Measurements from ENCODE around the gene FAM47E. TPM values are rescaled to one million over a fixed set of nuclear protein-coding genes. Genes with fewer than 3 reads are reported as not detected.

FAM47E gene
- polyA plus RNA-seq, 4 donors, result 1.8 to 24.7 (median 5.3) TPM

DNA sequence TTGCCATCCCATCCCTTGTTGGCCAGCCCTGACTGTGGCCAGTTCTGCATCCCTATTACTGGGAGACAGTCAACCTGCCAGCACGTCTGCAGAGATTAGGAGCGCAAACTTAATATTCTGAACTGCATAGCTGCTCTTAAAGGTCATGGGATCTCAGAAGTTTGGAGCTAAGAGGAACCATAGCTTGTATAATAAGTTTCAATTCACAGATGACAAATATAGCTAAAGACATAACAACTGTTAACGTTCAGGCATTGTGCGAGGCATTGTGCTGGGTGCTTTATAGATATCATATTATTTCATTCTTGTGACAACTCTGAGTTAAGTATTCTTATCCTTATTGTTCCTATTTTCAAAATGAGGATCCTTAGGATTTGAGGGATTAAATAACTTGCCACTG lies 41.6 kb upstream of the FAM47E start:
- peaks cover 2 to 48% (median 26%) of the 10 kb centered on the region in 3 donors for H3K4me1 ChIP-seq (ENCODE audit: control insufficient read depth in 3 of 3, insufficient read depth in 2 of 3, low read depth in 1 of 3, low read length in 2 of 3)
- H3K36me3 ChIP-seq (ENCODE audit: control insufficient read depth in 3 of 3, insufficient read depth in 2 of 3, low read depth in 1 of 3, low read length in 3 of 3), result peaks cover 0 to 13% (median 0%) of the 10 kb centered on the region in 3 donors
- no peak overlapping the region for H3K4me3 ChIP-seq (ENCODE audit: low read depth in 1 of 3, low read length in 3 of 3)
- peak overlapping the region in 2 of 3 donors; percentile 8 to 89 for H3K27ac ChIP-seq (ENCODE audit: low read depth in 1 of 3, low read length in 2 of 3)
- FAIRE-seq, result no peak
- no peaks in the 10 kb centered on the region for H3K27me3 ChIP-seq (ENCODE audit: control insufficient read depth in 3 of 3, insufficient read depth in 3 of 3, low read length in 3 of 3)
- DNase-seq, result no peak
- WGBS, 3 donors, result 67 to 92% (median 85%) methylated on average over 4 of the region's 4 CpGs
- H3K9me3 ChIP-seq (ENCODE audit: control insufficient read depth in 2 of 2, insufficient read depth in 1 of 2, low read depth in 1 of 2, low read length in 1 of 2), result no peaks in the 10 kb centered on the region

DNA sequence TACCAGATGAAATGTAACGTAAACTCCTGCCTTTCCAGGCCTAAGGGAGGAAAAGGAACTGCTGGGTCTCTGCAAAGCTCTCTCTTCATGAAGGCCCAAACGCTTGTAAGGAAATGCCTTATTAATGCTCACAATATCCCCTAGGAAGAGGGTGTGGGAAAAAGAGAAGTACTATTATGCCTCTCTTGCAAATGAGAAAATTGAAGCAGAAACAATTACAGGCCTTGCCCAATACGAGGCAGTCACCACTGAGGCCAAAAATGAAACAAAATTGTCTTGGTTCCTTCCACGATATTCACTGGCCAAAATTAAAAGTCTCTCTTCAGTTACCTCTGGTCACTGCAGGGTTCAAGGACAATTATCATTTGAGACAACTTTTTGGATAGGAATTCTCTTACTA lies 41.1 kb upstream of the FAM47E start:
- Histone ChIP-seq H3K27ac (ENCODE audit: low read depth in 1 of 3, low read length in 2 of 3) (peak overlapping the region; percentile 30 to 98 (median 78)), H3K4me3 (ENCODE audit: low read depth in 1 of 3, low read length in 3 of 3) (no peak overlapping the region), H3K27me3 (ENCODE audit: control insufficient read depth in 3 of 3, insufficient read depth in 3 of 3, low read length in 3 of 3) (no peaks in the 10 kb centered on the region), H3K36me3 (ENCODE audit: control insufficient read depth in 3 of 3, insufficient read depth in 2 of 3, low read depth in 1 of 3, low read length in 3 of 3) (peaks cover 0 to 11% (median 0%) of the 10 kb centered on the region in 3 donors), H3K9me3 (ENCODE audit: control insufficient read depth in 2 of 2, insufficient read depth in 1 of 2, low read depth in 1 of 2, low read length in 1 of 2) (no peaks in the 10 kb centered on the region), H3K4me1 (ENCODE audit: control insufficient read depth in 3 of 3, insufficient read depth in 2 of 3, low read depth in 1 of 3, low read length in 2 of 3) (peaks cover 3 to 53% (median 28%) of the 10 kb centered on the region in 3 donors)
- FAIRE-seq (no peak), DNase-seq (no peak)
- WGBS, 3 donors, result 37 to 59% (median 56%) methylated on average over 4 of the region's 4 CpGs

DNA sequence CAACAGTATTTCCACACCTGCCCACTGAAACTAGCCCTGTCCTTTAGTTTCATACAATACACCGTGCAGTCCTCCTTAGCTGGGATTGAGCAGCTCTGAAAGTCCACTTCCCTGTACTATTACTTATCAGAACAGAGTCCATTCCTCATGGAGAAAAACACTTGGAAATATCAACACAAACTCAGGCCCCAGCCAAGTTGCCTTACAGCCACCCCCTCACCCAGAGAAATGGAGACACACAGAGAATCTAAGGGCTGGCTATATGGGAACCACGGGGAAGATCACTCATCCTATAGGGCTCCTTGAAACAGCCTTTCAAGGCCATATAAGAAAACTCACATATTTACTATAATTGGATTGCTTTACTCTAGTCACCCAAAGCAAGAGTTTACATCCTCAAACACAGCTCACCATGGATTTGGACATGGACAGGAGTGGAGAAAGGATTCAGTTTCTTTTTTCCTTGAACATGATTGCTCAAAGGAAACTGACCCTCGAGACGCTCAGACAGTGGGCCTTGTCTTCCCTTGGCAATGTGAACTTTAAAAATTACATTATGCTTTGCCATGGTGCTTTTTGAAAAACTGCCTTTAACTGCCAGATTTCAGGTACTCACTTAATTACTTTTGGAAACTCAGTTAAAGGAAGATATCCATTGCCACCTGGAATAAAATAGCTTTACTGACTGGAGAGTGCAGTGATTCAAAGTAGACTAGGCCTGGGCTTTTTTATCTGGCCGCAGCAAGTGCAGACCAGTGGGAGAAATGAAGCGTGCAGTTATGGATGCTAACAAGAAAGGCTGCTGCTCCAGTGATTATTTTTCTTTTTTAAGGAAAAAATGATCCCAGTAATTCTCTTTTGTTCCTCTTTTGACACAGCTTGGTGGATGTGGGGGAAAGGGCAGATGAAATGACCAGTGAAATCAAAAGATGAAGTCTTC lies 39.5 kb upstream of the FAM47E start:
- no peaks in the 10 kb centered on the region for H3K27me3 ChIP-seq (ENCODE audit: control insufficient read depth in 3 of 3, insufficient read depth in 3 of 3, low read length in 3 of 3)
- WGBS, 3 donors, result 20 to 30% (median 29%) methylated on average over 6 of the region's 6 CpGs
- no peaks in the 10 kb centered on the region for H3K9me3 ChIP-seq (ENCODE audit: control insufficient read depth in 2 of 2, insufficient read depth in 1 of 2, low read depth in 1 of 2, low read length in 1 of 2)
- peaks cover 5 to 60% (median 24%) of the 10 kb centered on the region in 3 donors for H3K4me1 ChIP-seq (ENCODE audit: control insufficient read depth in 3 of 3, insufficient read depth in 2 of 3, low read depth in 1 of 3, low read length in 2 of 3)
- H3K4me3 ChIP-seq (ENCODE audit: low read depth in 1 of 3, low read length in 3 of 3), result peak overlapping the region; percentile 32 to 86 (median 75)
- FAIRE-seq (no peak), DNase-seq (peak; percentile 67)
- peak overlapping the region; percentile 94 to 98 (median 98) for H3K27ac ChIP-seq (ENCODE audit: low read depth in 1 of 3, low read length in 2 of 3)
- peaks cover 0 to 11% (median 0%) of the 10 kb centered on the region in 3 donors for H3K36me3 ChIP-seq (ENCODE audit: control insufficient read depth in 3 of 3, insufficient read depth in 2 of 3, low read depth in 1 of 3, low read length in 3 of 3)

DNA sequence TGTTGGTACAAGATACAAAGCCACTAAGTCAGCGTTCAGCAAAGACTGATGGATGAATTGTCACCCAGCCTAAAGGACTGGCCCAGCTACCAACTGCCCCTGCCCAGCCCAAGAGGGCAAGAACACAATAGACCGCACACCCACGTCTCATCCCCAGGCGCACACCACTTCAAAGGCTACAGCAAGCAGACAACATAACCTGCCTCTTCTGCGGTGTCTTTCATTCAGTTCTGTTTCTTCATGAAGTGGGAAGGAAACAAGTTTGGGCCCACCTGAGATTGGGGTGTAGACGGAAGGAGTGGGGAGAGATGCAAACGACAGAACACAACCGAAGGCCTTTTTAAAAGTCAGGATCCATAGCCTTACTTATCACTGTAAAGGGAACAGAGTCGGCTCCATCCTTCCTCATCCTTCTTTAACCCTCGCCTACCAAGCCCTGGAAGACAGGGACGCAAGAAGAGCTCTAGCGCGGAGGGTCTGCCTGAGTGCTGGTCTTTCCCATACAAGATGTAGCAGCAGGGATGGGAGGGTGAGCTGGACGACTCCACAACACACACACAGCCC lies 38.6 kb upstream of the FAM47E start:
- H3K9me3 ChIP-seq (ENCODE audit: control insufficient read depth in 2 of 2, insufficient read depth in 1 of 2, low read depth in 1 of 2, low read length in 1 of 2), result no peaks in the 10 kb centered on the region
- no peak for FAIRE-seq
- H3K36me3 ChIP-seq (ENCODE audit: control insufficient read depth in 3 of 3, insufficient read depth in 2 of 3, low read depth in 1 of 3, low read length in 3 of 3), result peaks cover 0 to 11% (median 0%) of the 10 kb centered on the region in 3 donors
- no peaks in the 10 kb centered on the region for H3K27me3 ChIP-seq (ENCODE audit: control insufficient read depth in 3 of 3, insufficient read depth in 3 of 3, low read length in 3 of 3)
- peak overlapping the region; percentile 94 to 98 (median 98) for H3K27ac ChIP-seq (ENCODE audit: low read depth in 1 of 3, low read length in 2 of 3)
- DNase-seq, result peak in 1 of 2 donors; percentile 51
- H3K4me1 ChIP-seq (ENCODE audit: control insufficient read depth in 3 of 3, insufficient read depth in 2 of 3, low read depth in 1 of 3, low read length in 2 of 3), result peaks cover 7 to 62% (median 23%) of the 10 kb centered on the region in 3 donors
- 1 to 15% (median 4%) methylated on average over 14 of the region's 14 CpGs for WGBS, 3 donors
- H3K4me3 ChIP-seq (ENCODE audit: low read depth in 1 of 3, low read length in 3 of 3), result peak overlapping the region; percentile 61 to 86 (median 75)

DNA sequence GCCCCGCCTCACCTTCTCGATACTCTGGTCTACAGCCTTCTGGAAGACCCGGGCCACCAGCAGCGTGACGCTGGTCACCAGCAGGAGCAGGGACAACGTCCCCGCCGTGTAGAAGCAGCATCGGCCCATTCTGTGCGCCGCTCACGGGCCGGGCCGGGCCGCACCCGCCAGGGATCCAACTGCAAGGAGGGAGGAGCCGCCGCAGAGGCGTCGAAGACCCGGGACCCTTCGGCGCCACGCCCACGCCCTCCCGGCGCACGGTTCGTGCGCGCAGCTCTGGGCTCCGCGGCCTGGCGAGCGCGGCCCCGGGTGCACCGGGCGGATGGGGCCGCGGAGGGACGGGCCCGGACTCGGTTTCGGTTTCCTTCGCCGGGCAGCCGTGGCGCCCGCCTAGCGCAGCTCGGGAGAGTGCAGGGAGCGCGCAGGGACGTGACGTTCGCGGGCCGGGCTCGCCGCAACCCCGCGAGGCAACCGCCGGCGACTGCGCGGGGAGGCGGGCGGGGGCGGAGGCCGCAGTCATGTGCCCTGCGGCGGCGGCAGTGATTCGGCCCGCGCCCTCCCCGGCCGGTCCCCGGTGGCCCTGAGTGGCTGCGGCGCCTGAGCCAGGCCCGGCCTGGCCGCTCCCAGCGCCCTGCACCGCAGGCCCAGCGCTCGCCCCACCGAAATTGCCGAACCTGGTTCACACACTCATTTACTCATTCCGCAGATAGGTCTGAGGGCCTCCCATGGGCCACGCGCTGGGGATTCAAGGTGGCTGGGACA lies 37.9 kb upstream of the FAM47E start, which contains the start of gene SCARB2:
Gene SCARB2 (minus strand): TSS at position 410 of the 762 bp plus-strand sequence. CDS start 281 bp downstream, at position 129.
- peak within 1 kb of the TSS; percentile 94 to 98 (median 98) for H3K27ac ChIP-seq (ENCODE audit: low read depth in 1 of 3, low read length in 2 of 3)
- no peaks in the 10 kb centered on the region for H3K27me3 ChIP-seq (ENCODE audit: control insufficient read depth in 3 of 3, insufficient read depth in 3 of 3, low read length in 3 of 3)
- DNase-seq (peak; percentile 91 to 96), FAIRE-seq (no peak)
- 0% methylated on average over 78 to 94 of the region's 94 CpGs for WGBS, 3 donors
- H3K9me3 ChIP-seq (ENCODE audit: control insufficient read depth in 2 of 2, insufficient read depth in 1 of 2, low read depth in 1 of 2, low read length in 1 of 2), result no peaks in the 10 kb centered on the region
- H3K4me3 ChIP-seq (ENCODE audit: low read depth in 1 of 3, low read length in 3 of 3), result peak within 1 kb of the TSS; percentile 61 to 86 (median 75)
- peaks cover 7 to 60% (median 21%) of the 10 kb centered on the region in 3 donors for H3K4me1 ChIP-seq (ENCODE audit: control insufficient read depth in 3 of 3, insufficient read depth in 2 of 3, low read depth in 1 of 3, low read length in 2 of 3)
- peaks cover 0 to 11% (median 0%) of the 10 kb centered on the region in 3 donors for H3K36me3 ChIP-seq (ENCODE audit: control insufficient read depth in 3 of 3, insufficient read depth in 2 of 3, low read depth in 1 of 3, low read length in 3 of 3)

DNA sequence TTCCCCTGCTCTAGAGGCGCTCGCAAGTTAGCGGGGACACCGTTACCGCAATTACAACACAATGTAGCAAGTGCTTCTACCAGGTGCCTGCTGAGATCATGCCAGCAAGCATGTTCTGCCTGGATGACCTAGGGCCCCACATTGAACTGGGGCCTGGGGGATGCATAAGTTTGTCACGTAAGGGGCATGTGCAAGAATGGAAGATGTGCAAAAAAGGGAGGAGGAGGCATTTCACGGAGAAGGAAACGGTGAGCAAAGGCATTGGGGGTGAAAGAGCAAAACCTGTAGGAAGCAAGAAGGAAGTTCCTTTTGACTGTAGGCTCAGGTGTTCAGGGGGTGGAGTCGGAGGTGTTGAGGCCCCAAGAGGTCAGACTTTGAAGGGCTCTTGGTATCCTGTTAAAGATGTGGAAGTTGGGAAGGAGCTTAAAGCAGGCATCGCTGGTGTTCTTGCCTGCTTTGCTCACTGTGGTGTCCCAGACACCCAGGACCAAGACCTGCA lies 37.3 kb upstream of the FAM47E start:
- peak; percentile 82 for DNase-seq
- 5 to 9% (median 9%) methylated on average over 10 of the region's 10 CpGs for WGBS, 3 donors

DNA sequence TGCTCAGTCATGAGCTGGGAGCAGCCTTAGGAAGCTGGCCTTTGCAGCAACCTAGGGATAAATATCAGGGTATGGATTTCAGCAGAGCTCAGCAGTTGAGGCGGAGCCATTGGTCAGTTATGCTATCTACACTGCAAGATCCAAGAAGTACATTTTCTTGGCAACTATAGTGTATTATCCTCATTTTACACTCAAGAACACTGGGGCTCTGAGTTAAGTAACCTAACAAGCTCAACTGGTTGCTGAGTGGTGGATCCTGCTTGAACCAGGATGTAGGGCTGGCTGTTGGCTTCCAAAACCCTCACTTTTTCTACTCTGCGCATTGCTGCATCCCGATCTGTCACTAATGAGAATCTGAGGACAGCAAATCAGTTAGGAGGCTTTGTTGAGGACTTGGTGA lies 36.4 kb upstream of the FAM47E start:
- Histone ChIP-seq H3K4me1 (ENCODE audit: control insufficient read depth in 3 of 3, insufficient read depth in 2 of 3, low read depth in 1 of 3, low read length in 2 of 3) (peaks cover 7 to 59% (median 14%) of the 10 kb centered on the region in 3 donors), H3K27ac (ENCODE audit: low read depth in 1 of 3, low read length in 2 of 3) (peak overlapping the region; percentile 94 to 98 (median 98)), H3K9me3 (ENCODE audit: control insufficient read depth in 2 of 2, insufficient read depth in 1 of 2, low read depth in 1 of 2, low read length in 1 of 2) (no peaks in the 10 kb centered on the region), H3K36me3 (ENCODE audit: control insufficient read depth in 3 of 3, insufficient read depth in 2 of 3, low read depth in 1 of 3, low read length in 3 of 3) (peaks cover 0 to 4% (median 0%) of the 10 kb centered on the region in 3 donors), H3K27me3 (ENCODE audit: control insufficient read depth in 3 of 3, insufficient read depth in 3 of 3, low read length in 3 of 3) (no peaks in the 10 kb centered on the region), H3K4me3 (ENCODE audit: low read depth in 1 of 3, low read length in 3 of 3) (no peak overlapping the region)
- WGBS, 3 donors, result 93 to 97% (median 94%) methylated on average over 3 of the region's 3 CpGs
- FAIRE-seq, result no peak
- DNase-seq, result no peak

More for the DNA sequence above, 37.3 kb upstream of the FAM47E start:
- Histone ChIP-seq H3K9me3 (ENCODE audit: control insufficient read depth in 2 of 2, insufficient read depth in 1 of 2, low read depth in 1 of 2, low read length in 1 of 2) (no peaks in the 10 kb centered on the region), H3K4me3 (ENCODE audit: low read depth in 1 of 3, low read length in 3 of 3) (peak overlapping the region; percentile 61 to 86 (median 62)), H3K27ac (ENCODE audit: low read depth in 1 of 3, low read length in 2 of 3) (peak overlapping the region; percentile 94 to 98 (median 98)), H3K27me3 (ENCODE audit: control insufficient read depth in 3 of 3, insufficient read depth in 3 of 3, low read length in 3 of 3) (no peaks in the 10 kb centered on the region), H3K4me1 (ENCODE audit: control insufficient read depth in 3 of 3, insufficient read depth in 2 of 3, low read depth in 1 of 3, low read length in 2 of 3) (peaks cover 7 to 59% (median 17%) of the 10 kb centered on the region in 3 donors), H3K36me3 (ENCODE audit: control insufficient read depth in 3 of 3, insufficient read depth in 2 of 3, low read depth in 1 of 3, low read length in 3 of 3) (peaks cover 0 to 11% (median 0%) of the 10 kb centered on the region in 3 donors)
- no peak for FAIRE-seq
